BJ (cell line): ENCODE data around the gene EME2. TPM values are rescaled to one million over a fixed set of nuclear protein-coding genes. Genes with fewer than 3 reads are reported as not detected.

Experiments
- CTCF ChIA-PET: fragments of 350-600 bp; formaldehyde crosslinking; extraction: SDS; loops from one replicate; lab custom pipeline; 2021; ENCODE audit warnings: antibody characterized with exemption, inconsistent platforms; lab: Yijun Ruan, JAX
- POLR2A ChIA-PET: fragments of 300-600 bp; sonication (Branson Sonifier 250); formaldehyde crosslinking; extraction: SDS; loops from one replicate; lab custom pipeline; 2021; ENCODE audit warnings: antibody characterized with exemption; lab: Charles Lee
- DNase-seq: peaks from one replicate; pipeline ENCODE4 v3.0.0-alpha.2; 2011; ENCODE audit warnings: low read depth
- H3K27me3 ChIP-seq: 2 replicates; pipeline ENCODE4 v1.6.0; 2011; ENCODE audit warnings: low read length; ENCODE audit not compliant: control insufficient read depth, insufficient read depth
- H3K36me3 ChIP-seq: 2 replicates; pipeline ENCODE4 v1.5.1; 2011; ENCODE audit warnings: low read length; ENCODE audit not compliant: control insufficient read depth, insufficient read depth
- H3K4me3 ChIP-seq: 2 replicates; pipeline ENCODE4 v1.5.1; 2011; ENCODE audit warnings: low read depth, mild to moderate bottlenecking, control low read depth, low read length
- polyA plus RNA-seq: library from polyadenylated mRNA; depleted of rRNA; stranded (reverse); fragments of >200 nt; gene quantifications from 2 replicates; pipeline ENCODE4 v1.2.3, GENCODE V29; 2011
- TF ChIP-seq, protein P1 (sequence below): IDR thresholded peaks from 2 replicates; pipeline ENCODE4 v1.5.1; 2011; ENCODE audit warnings: low read depth, mild to moderate bottlenecking, control low read depth, inconsistent platforms, low read length, moderate library complexity; ENCODE audit not compliant: insufficient read depth

EME2 gene
- polyA plus RNA-seq, 1 experiment = 4.0 TPM

DNA sequence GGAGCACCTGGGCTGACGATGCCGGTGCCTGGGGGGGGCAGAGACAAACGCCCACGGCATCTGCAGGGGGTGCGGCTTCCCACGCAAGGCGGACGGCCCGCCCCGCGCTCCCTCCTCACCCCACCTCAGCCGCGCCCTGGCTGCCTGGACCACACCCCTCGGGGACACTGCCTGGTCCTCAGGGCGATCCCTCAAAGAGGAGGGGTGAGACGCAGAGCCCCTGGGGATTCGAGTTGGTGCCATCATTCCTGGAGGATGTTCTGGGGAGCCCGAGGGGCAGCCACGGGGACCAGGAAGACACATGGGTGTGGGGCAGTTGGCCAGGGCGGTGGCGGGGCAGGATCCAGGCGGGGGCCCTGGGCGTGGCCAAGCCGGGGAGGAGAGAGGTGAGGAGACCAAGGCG lies 17.0 kb downstream of the EME2 start:
- no peak for DNase-seq
- Histone ChIP-seq H3K36me3 (peaks cover 14% of the 10 kb centered on the region), H3K27me3 (no peaks in the 10 kb centered on the region), H3K4me3 (no peak overlapping the region)
- POLR2A ChIA-PET = no interaction called here
- TF ChIP-seq, protein P1, sequence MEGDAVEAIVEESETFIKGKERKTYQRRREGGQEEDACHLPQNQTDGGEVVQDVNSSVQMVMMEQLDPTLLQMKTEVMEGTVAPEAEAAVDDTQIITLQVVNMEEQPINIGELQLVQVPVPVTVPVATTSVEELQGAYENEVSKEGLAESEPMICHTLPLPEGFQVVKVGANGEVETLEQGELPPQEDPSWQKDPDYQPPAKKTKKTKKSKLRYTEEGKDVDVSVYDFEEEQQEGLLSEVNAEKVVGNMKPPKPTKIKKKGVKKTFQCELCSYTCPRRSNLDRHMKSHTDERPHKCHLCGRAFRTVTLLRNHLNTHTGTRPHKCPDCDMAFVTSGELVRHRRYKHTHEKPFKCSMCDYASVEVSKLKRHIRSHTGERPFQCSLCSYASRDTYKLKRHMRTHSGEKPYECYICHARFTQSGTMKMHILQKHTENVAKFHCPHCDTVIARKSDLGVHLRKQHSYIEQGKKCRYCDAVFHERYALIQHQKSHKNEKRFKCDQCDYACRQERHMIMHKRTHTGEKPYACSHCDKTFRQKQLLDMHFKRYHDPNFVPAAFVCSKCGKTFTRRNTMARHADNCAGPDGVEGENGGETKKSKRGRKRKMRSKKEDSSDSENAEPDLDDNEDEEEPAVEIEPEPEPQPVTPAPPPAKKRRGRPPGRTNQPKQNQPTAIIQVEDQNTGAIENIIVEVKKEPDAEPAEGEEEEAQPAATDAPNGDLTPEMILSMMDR = no peak
- CTCF ChIA-PET = no interaction called here

DNA sequence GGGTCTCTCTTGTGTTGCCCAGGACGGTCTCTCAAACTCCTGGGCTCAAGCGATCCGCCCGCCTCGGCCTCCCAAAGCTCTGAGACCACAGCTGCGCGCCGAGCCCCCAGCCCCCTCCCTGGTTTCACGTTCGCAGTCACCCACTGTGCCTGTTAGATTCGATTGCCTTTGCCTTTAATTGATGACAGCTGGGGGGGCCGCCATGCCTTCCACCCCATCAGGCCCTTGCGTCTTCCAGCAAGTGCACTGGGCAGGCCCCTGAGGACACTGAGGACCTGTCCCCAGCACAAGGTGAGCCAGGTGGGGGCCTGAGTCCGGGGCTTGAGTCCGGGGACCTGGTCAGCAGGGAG lies 17.6 kb downstream of the EME2 start:
- Histone ChIP-seq H3K36me3 (peaks cover 13% of the 10 kb centered on the region), H3K4me3 (no peak overlapping the region), H3K27me3 (no peaks in the 10 kb centered on the region)
- CTCF ChIA-PET = no interaction called here
- DNase-seq = no peak
- POLR2A ChIA-PET = no interaction called here
- TF ChIP-seq, protein P1 = no peak

DNA sequence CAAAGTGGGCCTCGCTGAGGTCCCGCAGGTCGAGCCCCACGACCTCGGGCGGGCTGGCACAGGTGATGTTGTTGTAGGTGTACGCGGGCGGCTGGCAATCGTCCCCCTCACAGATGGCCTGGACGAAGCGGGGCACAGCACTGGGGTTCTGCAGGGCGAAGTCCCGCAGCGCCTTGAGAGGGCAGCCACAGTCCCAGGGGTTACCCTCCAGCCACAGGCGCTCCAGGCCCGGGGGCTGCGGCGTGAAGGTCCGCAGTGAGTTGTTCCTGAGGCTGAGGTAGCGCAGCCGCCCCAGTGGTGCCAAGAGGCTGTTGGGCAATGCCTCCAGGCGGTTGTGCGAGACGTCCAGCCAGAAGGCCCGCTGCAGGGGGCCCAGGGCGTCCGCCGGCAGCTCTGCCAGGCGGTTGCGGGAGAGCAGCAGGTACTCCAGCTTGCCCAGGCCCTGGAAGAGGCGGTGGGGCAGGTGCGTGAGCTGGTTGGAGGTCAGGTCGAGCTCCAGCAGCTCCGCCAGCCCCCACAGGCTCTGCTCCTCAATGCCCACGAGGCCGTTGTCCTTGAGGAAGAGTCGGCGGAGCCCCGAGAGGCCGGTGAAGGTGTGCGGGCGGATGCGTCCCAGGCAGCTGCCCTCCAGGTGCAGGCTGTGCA lies 18.1 kb downstream of the EME2 start:
- Histone ChIP-seq H3K36me3 (peaks cover 13% of the 10 kb centered on the region), H3K27me3 (no peaks in the 10 kb centered on the region), H3K4me3 (no peak overlapping the region)
- no peak for DNase-seq
- TF ChIP-seq, protein P1 = no peak
- POLR2A ChIA-PET = no interaction called here
- CTCF ChIA-PET = interaction anchor here (1.7 kb wide), 1 partner anchor 8 kb away, joined by 3 read pairs; the partner anchor contains the start of genes NUBP2 and SPSB3

DNA sequence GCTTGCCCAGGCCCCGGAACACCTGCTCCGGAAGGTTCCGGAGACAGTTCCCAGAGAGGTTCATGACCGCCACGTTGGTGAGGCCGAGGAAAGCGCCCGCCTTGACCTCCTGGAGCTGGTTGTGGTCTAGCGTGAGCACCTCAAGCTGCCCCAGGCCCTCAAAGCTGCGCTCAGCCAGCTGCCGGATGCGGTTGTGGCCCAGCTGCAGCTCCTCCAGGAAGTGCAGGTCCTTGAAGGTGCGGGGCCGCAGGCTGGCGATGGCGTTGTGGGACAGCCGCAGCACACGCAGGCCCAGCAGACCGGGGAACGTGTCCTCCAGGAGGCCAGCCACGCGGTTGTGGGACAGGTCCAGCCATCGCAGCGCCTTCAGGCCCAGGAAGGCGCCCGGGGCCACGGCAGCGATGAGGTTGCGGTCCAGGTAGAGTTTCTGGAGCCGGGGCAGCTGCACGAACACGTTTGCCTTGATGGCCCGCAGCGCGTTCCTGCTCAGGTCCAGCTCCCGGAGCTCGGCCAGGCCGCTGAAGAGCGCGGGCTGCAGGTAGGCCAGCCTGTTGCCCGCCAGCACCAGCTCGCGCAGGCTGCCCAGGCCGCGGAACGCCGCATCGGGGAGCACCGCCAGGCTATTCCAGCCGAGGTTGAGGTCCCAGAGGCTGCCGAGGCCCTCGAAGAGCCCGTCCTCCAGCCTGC lies 18.8 kb downstream of the EME2 start:
- DNase-seq = no peak
- no peak overlapping the region for H3K4me3 ChIP-seq
- TF ChIP-seq, protein P1 = no peak
- no peaks in the 10 kb centered on the region for H3K27me3 ChIP-seq
- ChIA-PET POLR2A (no interaction called here), CTCF (interaction anchor here (1.7 kb wide), 1 partner anchor 9 kb away, joined by 3 read pairs; the partner anchor contains the start of genes NUBP2 and SPSB3)
- H3K36me3 ChIP-seq = peaks cover 11% of the 10 kb centered on the region

DNA sequence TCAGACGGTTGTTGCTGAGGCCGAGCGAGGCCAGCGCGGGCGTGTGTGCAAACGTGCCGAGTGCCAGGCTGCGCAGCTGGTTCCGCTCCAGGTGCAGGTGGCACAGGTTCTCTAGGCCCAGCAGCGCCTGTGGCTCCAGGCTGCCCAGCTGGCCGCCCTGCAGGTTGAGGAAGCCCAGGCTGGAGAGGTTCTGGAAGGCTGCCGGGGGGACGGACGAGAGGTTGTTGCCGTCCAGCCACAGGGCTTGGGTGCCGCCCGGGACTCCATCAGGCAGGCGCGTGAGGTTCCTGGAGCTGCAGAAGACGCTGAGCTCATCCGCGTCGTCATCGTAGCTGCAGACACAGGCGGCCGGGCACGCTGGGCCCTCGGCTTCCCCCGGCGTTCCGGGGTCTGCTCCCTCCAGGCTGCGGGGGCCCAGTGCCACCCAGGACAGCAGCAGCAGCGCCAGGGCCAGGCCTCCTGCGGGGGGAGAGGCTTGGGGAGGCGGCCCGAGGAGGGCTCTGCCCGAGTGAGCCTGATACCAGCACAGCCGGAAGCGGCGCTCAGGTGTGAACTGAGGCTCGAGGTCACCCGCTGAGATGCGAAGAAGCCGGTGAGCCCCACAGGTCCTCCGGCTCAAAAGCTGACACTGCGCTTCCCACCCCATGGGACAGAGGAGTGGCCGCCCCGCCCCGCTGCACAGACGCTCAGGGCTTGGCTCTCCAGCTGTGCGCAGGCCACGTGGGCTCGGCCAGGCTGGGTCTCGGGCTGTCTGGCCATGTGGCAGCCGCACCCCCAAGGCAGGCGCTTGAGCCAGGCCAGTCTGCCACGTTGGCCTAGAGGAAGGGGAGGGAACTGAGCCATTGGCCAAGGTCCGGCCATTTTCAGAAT lies 19.6 kb downstream of the EME2 start:
- TF ChIP-seq, protein P1 = no peak
- ChIA-PET POLR2A (no interaction called here), CTCF (interaction anchor here (1.7 kb wide), 1 partner anchor 10 kb away, joined by 3 read pairs; the partner anchor contains the start of genes NUBP2 and SPSB3)

More for the DNA sequence above, 19.6 kb downstream of the EME2 start:
- no peak overlapping the region for H3K4me3 ChIP-seq
- no peak for DNase-seq
- H3K27me3 ChIP-seq = no peaks in the 10 kb centered on the region
- H3K36me3 ChIP-seq = peaks cover 9% of the 10 kb centered on the region
